ENCODE data around the gene SIDT2.

DNA sequence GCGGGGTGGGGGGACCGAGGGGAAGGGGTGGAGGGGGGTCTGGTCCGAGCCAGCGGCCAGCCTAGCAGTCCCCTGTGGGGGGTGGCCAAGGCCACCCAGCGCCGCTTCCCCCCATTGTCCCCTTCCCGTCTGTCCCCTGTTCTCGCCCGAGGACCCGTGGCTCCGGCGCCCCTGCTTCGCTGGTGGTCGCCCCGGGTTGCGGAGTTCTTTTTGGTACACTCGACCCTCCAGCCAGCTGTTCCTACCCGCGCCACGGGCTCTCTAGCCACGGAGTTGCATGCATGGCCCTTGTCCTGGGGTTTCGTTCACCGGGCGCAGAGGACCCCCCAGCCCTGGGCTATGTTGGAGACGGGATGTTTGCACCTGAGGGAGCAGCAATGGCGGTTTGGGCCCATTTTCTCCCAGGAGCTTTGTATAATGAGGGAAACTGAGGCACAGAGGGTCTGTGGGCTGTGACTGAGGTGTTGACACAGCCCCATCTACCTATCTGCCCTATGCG lies 54.4 kb downstream of the SIDT2 start:
- TF ChIP-seq CTCF (IDR thresholded peaks at IDR 0.05), result no peak
- no peak for TF ChIP-seq POLR2A (IDR thresholded peaks at IDR 0.05)

All from uterus (tissue), 2 donors.